Mesenchymal stem cell (in vitro differentiated cells and primary cell): ENCODE data around the gene DTX3.

ENCODE experiments used
- DNase-seq: peaks from one replicate; pipeline ENCODE4 v3.0.0-alpha.2; 2013
- H2AFZ ChIP-seq: one replicate; pipeline ENCODE4 v1.6.1; 2013; ENCODE audit warnings: low read depth, mild to moderate bottlenecking, control low read depth, inconsistent platforms, low read length, moderate library complexity
- H2AK5ac ChIP-seq: 2 replicates; pipeline ENCODE4 v1.6.1; 2013; ENCODE audit warnings: low read length, moderate library complexity, mild to moderate bottlenecking, inconsistent platforms; ENCODE audit not compliant: severe bottlenecking
- H2BK120ac ChIP-seq: one replicate; pipeline ENCODE4 v1.6.1; 2013; ENCODE audit warnings: low read depth, mild to moderate bottlenecking, inconsistent platforms, low read length, moderate library complexity
- H2BK12ac ChIP-seq, 2 experiments: one replicate each; pipeline ENCODE4 v1.6.1; 2013; ENCODE audit warnings: inconsistent platforms in 2 of 2, low read length in 2 of 2, mild to moderate bottlenecking in 2 of 2, moderate library complexity in 2 of 2, control low read depth in 1 of 2
- H2BK15ac ChIP-seq: one replicate; pipeline ENCODE4 v1.6.1; 2013; ENCODE audit warnings: mild to moderate bottlenecking, low read depth, inconsistent platforms; ENCODE audit not compliant: poor library complexity, severe bottlenecking
- H2BK5ac ChIP-seq: 2 replicates; pipeline ENCODE4 v1.6.1; 2013; ENCODE audit warnings: low read depth, mild to moderate bottlenecking, low read length, control low read depth, inconsistent platforms; ENCODE audit not compliant: poor library complexity, severe bottlenecking
- H3K14ac ChIP-seq, 2 experiments: one replicate each; pipeline ENCODE4 v1.6.1; 2013; ENCODE audit warnings: inconsistent platforms in 2 of 2, low read length in 2 of 2, control low read depth in 1 of 2, mild to moderate bottlenecking in 1 of 2, moderate library complexity in 1 of 2
- H3K18ac ChIP-seq, 2 experiments: one replicate each; pipeline ENCODE4 v1.6.1; 2013; ENCODE audit warnings: inconsistent platforms in 2 of 2, low read length in 2 of 2, control low read depth in 1 of 2, low read depth in 1 of 2, mild to moderate bottlenecking in 1 of 2
- H3K23ac ChIP-seq, 2 experiments: one replicate each; pipeline ENCODE4 v1.6.1; 2013; ENCODE audit warnings: inconsistent platforms in 2 of 2, low read length in 2 of 2, mild to moderate bottlenecking in 2 of 2, moderate library complexity in 2 of 2, control low read depth in 1 of 2
- H3K27ac ChIP-seq: 2 replicates; pipeline ENCODE4 v1.5.1; 2013; ENCODE audit warnings: mild to moderate bottlenecking, moderate library complexity, low read length, control low read depth, inconsistent platforms; ENCODE audit not compliant: poor library complexity, severe bottlenecking
- H3K27me3 ChIP-seq, 2 experiments: 2 replicates each; pipeline versions ENCODE4 v1.6.1 to v1.7.0; 2013; ENCODE audit warnings: low read length in 2 of 2, mild to moderate bottlenecking in 2 of 2, moderate library complexity in 2 of 2, control low read depth in 1 of 2, inconsistent platforms in 1 of 2; ENCODE audit not compliant: control insufficient read depth in 1 of 2, insufficient read depth in 1 of 2
- H3K36me3 ChIP-seq, 2 experiments: 2 replicates each; pipeline versions ENCODE4 v1.6.1 to v1.7.0; 2013; ENCODE audit warnings: low read length in 2 of 2, control low read depth in 1 of 2, inconsistent platforms in 1 of 2, low read depth in 1 of 2, mild to moderate bottlenecking in 1 of 2; ENCODE audit not compliant: insufficient read depth in 2 of 2, control insufficient read depth in 1 of 2
- H3K4ac ChIP-seq, 2 experiments: one replicate each; pipeline ENCODE4 v1.6.1; 2013; ENCODE audit warnings: inconsistent platforms in 2 of 2, low read length in 2 of 2, mild to moderate bottlenecking in 2 of 2, moderate library complexity in 2 of 2, control low read depth in 1 of 2, low read depth in 1 of 2
- H3K4me1 ChIP-seq: 2 replicates; pipeline ENCODE4 v1.6.1; 2013; ENCODE audit warnings: low read depth, low read length, control low read depth; ENCODE audit not compliant: control insufficient read depth, insufficient read depth
- H3K4me2 ChIP-seq: 2 replicates; pipeline ENCODE4 v1.6.1; 2013; ENCODE audit warnings: low read length, mild to moderate bottlenecking, inconsistent platforms; ENCODE audit not compliant: poor library complexity, severe bottlenecking
- H3K4me3 ChIP-seq, 2 experiments: 2 replicates each; pipeline versions ENCODE4 v1.5.1 to v1.7.0; 2013; ENCODE audit warnings: low read length in 2 of 2, mild to moderate bottlenecking in 2 of 2, control low read depth in 1 of 2, low read depth in 1 of 2; ENCODE audit not compliant: insufficient read depth in 1 of 2
- H3K79me1 ChIP-seq: replicated peaks from 2 replicates; pipeline ENCODE4 v1.6.1; 2013; ENCODE audit warnings: mild to moderate bottlenecking, control low read depth, low read length, inconsistent platforms; ENCODE audit not compliant: poor library complexity, severe bottlenecking
- H3K9ac ChIP-seq: 2 replicates; pipeline ENCODE4 v1.7.0; 2013; ENCODE audit warnings: mild to moderate bottlenecking, low read length, moderate library complexity
- H3K9me3 ChIP-seq: 2 replicates; pipeline ENCODE4 v1.7.0; 2013; ENCODE audit warnings: mild to moderate bottlenecking, low read length; ENCODE audit not compliant: control insufficient read depth
- H4K8ac ChIP-seq: one replicate; pipeline ENCODE4 v1.6.1; 2013; ENCODE audit warnings: inconsistent platforms, mild to moderate bottlenecking, low read length, moderate library complexity
- H4K91ac ChIP-seq: one replicate; pipeline ENCODE4 v1.6.1; 2013; ENCODE audit warnings: mild to moderate bottlenecking, low read length, inconsistent platforms
- WGBS: methylation state at CpG from one replicate; pipeline ENCODE4 v1.1.7; 2013; ENCODE audit warnings: mixed read lengths; 5-methylcytosine and 5-hydroxymethylcytosine counted together

Gene DTX3

DNA sequence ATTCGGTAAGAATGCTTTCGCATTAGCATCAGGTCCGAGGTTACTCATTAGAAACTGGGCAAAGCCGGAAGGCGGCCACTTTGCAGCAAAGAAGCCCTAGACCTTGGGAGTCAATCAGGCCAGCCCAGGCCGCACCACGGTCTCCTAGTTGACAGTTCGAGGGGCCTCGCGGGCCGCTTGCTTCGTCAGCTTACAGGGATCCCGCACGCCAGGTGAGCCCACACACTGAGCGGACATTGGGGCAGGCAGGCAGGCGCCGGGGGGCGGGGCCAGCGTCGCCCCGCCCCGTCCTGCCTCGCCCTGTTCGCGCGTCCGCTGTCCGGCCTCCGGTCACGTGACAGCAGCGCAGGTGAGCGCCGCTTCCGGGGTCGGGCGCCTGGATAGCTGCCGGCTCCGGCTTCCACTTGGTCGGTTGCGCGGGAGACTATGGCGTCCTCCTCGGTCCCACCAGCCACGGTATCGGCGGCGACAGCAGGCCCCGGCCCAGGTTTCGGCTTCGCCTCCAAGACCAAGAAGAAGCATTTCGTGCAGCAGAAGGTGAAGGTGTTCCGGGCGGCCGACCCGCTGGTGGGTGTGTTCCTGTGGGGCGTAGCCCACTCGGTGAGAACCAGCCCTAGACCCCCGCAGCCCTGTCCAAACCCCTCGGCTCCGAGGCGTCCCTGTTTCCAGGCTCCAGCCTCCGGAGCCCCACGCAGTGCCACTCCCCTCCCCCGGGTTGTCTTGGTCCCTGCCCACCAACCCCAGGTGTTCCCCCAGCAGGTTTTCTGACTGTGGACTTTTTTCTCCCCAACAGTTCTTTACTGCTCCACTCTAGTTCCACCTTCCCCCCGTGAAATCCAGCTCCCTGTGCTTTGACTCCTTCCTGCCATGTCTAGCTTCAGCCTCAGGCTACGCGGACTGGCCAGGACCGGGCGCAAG, 13.5 kb upstream of the DTX3 start, which contains the start of gene PIP4K2C:
PIP4K2C (plus strand) TSS at position 329 of the 918 bp plus-strand sequence; CDS start at position 427, 98 bp downstream.
- Histone ChIP-seq H2BK12ac (peak within 1 kb of the TSS; percentile 57 to 66), H3K14ac (no peak within 1 kb of the TSS), H2AK5ac (no peak within 1 kb of the TSS), H4K8ac (peak within 1 kb of the TSS; percentile 97), H3K23ac (peak within 1 kb of the TSS in 1 of 2 experiments; percentile 65), H3K4me2 (peak within 1 kb of the TSS; percentile 100), H3K27me3 (peaks cover 18 to 51% of the 10 kb centered on the region in 2 experiments), H4K91ac (peak within 1 kb of the TSS; percentile 80), H3K79me1 (peaks cover 33% of the 10 kb centered on the region), H3K4me3 (peak within 1 kb of the TSS; percentile 85 to 97), H2BK5ac (peak within 1 kb of the TSS; percentile 80), H2BK120ac (peak within 1 kb of the TSS; percentile 19), H3K18ac (peak within 1 kb of the TSS; percentile 83 to 92), H3K27ac (peak within 1 kb of the TSS; percentile 19), H3K4ac (peak within 1 kb of the TSS; percentile 35 to 75), H3K4me1 (peaks cover 15% of the 10 kb centered on the region), H2BK15ac (peak within 1 kb of the TSS; percentile 69), H3K36me3 (peaks cover 0 to 12% of the 10 kb centered on the region in 2 experiments), H2AFZ (peak within 1 kb of the TSS; percentile 96), H3K9ac (peak within 1 kb of the TSS; percentile 79), H3K9me3 (no peaks in the 10 kb centered on the region)
- under 1% methylated on average over 68 of the region's 69 CpGs for WGBS
- peak; percentile 49 for DNase-seq

GRCh38 chr12:57591782-57592325, 12.8 kb upstream of the DTX3 start:
- no peak overlapping the region for H3K23ac ChIP-seq
- H2BK15ac ChIP-seq: no peak overlapping the region
- no peak overlapping the region for H2BK120ac ChIP-seq
- no peak overlapping the region for H2AK5ac ChIP-seq
- H3K18ac ChIP-seq: no peak overlapping the region
- peak overlapping the region; percentile 75 for H2AFZ ChIP-seq
- H3K4me3 ChIP-seq: peak overlapping the region; percentile 85 to 97
- H4K8ac ChIP-seq: no peak overlapping the region
- no peak overlapping the region for H2BK5ac ChIP-seq
- no peaks in the 10 kb centered on the region for H3K9me3 ChIP-seq
- H3K4ac ChIP-seq: no peak overlapping the region
- no peak overlapping the region for H3K27ac ChIP-seq
- H3K36me3 ChIP-seq: peaks cover 3 to 14% of the 10 kb centered on the region in 2 experiments
- WGBS: 48% methylated on average over 9 of the region's 10 CpGs
- no peak overlapping the region for H2BK12ac ChIP-seq
- no peak overlapping the region for H3K14ac ChIP-seq
- peak overlapping the region; percentile 100 for H3K4me2 ChIP-seq
- peaks cover 15% of the 10 kb centered on the region for H3K4me1 ChIP-seq
- peak overlapping the region; percentile 79 for H3K9ac ChIP-seq
- peaks cover 33% of the 10 kb centered on the region for H3K79me1 ChIP-seq
- peaks cover 14 to 44% of the 10 kb centered on the region in 2 experiments for H3K27me3 ChIP-seq
- no peak overlapping the region for H4K91ac ChIP-seq
- DNase-seq: no peak

DNA sequence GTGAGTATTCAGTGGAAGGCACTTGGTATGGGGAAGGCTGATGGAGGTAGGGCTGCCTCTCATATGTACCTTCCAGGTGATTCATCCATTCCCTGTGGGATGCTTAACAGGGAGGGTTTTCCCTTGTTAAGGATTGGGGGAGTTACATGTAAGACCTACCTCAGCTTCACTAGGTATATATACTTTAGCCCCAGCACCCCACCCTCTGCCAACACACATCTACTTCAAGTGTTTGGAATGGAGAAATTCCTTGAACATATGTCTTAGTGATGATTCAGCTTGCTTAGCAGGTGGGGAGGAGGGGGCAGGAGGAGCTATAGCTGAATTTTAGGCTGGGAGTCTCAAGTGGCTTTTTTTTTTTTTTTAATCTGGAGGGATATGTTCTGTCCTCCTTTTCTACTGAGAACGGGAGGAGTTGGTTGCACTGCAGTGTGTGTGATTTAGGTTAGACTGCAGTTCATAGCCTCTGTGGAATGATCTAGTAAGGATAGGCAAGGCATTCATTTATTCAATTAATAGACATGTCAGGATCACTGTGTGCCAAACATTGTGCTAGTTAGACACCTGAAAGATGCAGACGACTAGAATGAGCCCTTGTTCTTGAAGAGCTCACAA, 12.0 kb upstream of the DTX3 start:
- Histone ChIP-seq H3K27ac (no peak overlapping the region), H3K9me3 (no peaks in the 10 kb centered on the region), H2AFZ (no peak overlapping the region), H2BK15ac (no peak overlapping the region), H2BK12ac (no peak overlapping the region), H3K36me3 (peaks cover 4 to 14% of the 10 kb centered on the region in 2 experiments), H3K4ac (no peak overlapping the region), H4K8ac (no peak overlapping the region), H2BK120ac (no peak overlapping the region), H3K4me2 (no peak overlapping the region), H2AK5ac (no peak overlapping the region), H3K23ac (no peak overlapping the region), H3K4me1 (peaks cover 15% of the 10 kb centered on the region), H3K14ac (no peak overlapping the region), H3K9ac (no peak overlapping the region), H3K18ac (no peak overlapping the region), H3K79me1 (peaks cover 33% of the 10 kb centered on the region), H4K91ac (no peak overlapping the region), H3K4me3 (no peak overlapping the region), H2BK5ac (no peak overlapping the region), H3K27me3 (peaks cover 10 to 36% of the 10 kb centered on the region in 2 experiments)
- WGBS: 98% methylated on average over 2 of the region's 2 CpGs
- DNase-seq: no peak

- Histone ChIP-seq H3K9me3 (no peaks in the 10 kb centered on the region), H3K4ac (no peak overlapping the region), H2BK120ac (no peak overlapping the region), H2AFZ (no peak overlapping the region), H3K4me1 (peaks cover 15% of the 10 kb centered on the region), H2BK5ac (no peak overlapping the region), H3K36me3 (peaks cover 4 to 17% of the 10 kb centered on the region in 2 experiments), H3K9ac (no peak overlapping the region), H3K4me2 (no peak overlapping the region), H2BK15ac (no peak overlapping the region), H3K27ac (no peak overlapping the region), H3K79me1 (peaks cover 33% of the 10 kb centered on the region), H3K4me3 (no peak overlapping the region), H3K18ac (no peak overlapping the region), H2AK5ac (no peak overlapping the region), H3K27me3 (peaks cover 5 to 30% of the 10 kb centered on the region in 2 experiments), H4K91ac (peak overlapping the region; percentile 27), H3K23ac (no peak overlapping the region), H4K8ac (no peak overlapping the region), H2BK12ac (no peak overlapping the region), H3K14ac (no peak overlapping the region)
- no peak for DNase-seq
- 90% methylated on average over 2 of the region's 4 CpGs for WGBS
These were observed 11.4 kb upstream of the DTX3 start for GRCh38 chr12:57593187-57593586.
